Iris pigment epithelial cell (primary cell): ENCODE results near the gene HS6ST2.

ENCODE experiments used
- DNase-seq: peaks from one replicate; pipeline ENCODE4 v3.0.0-alpha.2; 2011; ENCODE audit warnings: low read depth

Gene HS6ST2

GRCh38 chrX:132795181-132795580 is 163.2 kb downstream of the HS6ST2 start:
- DNase-seq: no peak

- DNase-seq: no peak
Measured at GRCh38 chrX:132791714-132792113, 166.7 kb downstream of the HS6ST2 start.

- no peak for DNase-seq
Measured at GRCh38 chrX:132790329-132790728, 168.1 kb downstream of the HS6ST2 start.

GRCh38 chrX:132786217-132786616 is 172.2 kb downstream of the HS6ST2 start:
- DNase-seq: peak; percentile 26

GRCh38 chrX:132778917-132779316 is 179.5 kb downstream of the HS6ST2 start:
- no peak for DNase-seq

GRCh38 chrX:132776486-132777210 is 181.8 kb downstream of the HS6ST2 start:
- DNase-seq: no peak

GRCh38 chrX:132775263-132775823 is 183.1 kb downstream of the HS6ST2 start:
- no peak for DNase-seq

GRCh38 chrX:132774010-132774714 is 184.3 kb downstream of the HS6ST2 start:
- peak; percentile 25 for DNase-seq

- DNase-seq: no peak
Measured at GRCh38 chrX:132769609-132770008, 188.8 kb downstream of the HS6ST2 start.

GRCh38 chrX:132766452-132766851 is 192.0 kb downstream of the HS6ST2 start:
- no peak for DNase-seq

GRCh38 chrX:132763528-132763927 is 194.9 kb downstream of the HS6ST2 start:
- no peak for DNase-seq

GRCh38 chrX:132758759-132759158 is 199.7 kb downstream of the HS6ST2 start:
- no peak for DNase-seq

GRCh38 chrX:132757066-132757623 is 201.3 kb downstream of the HS6ST2 start:
- DNase-seq: no peak

- no peak for DNase-seq
Measured at GRCh38 chrX:132756439-132756838, 202.0 kb downstream of the HS6ST2 start.

- DNase-seq: no peak
Measured at GRCh38 chrX:132751063-132751690, 207.3 kb downstream of the HS6ST2 start.

- DNase-seq: no peak
Measured at GRCh38 chrX:132750331-132751062, 207.9 kb downstream of the HS6ST2 start.

GRCh38 chrX:132749406-132749805 is 209.0 kb downstream of the HS6ST2 start:
- no peak for DNase-seq

- DNase-seq: no peak
Measured at GRCh38 chrX:132748909-132749308, 209.5 kb downstream of the HS6ST2 start.

GRCh38 chrX:132748268-132748667 is 210.2 kb downstream of the HS6ST2 start:
- DNase-seq: no peak

GRCh38 chrX:132745593-132745992 is 212.8 kb downstream of the HS6ST2 start:
- DNase-seq: no peak

- DNase-seq: no peak
Measured at GRCh38 chrX:132744470-132744869, 214.0 kb downstream of the HS6ST2 start.

- no peak for DNase-seq
Measured at GRCh38 chrX:132743086-132743485, 215.3 kb downstream of the HS6ST2 start.
